Measurements from ENCODE around the gene CDC34. TPM values are rescaled to one million over a fixed set of nuclear protein-coding genes. Genes with fewer than 3 reads are reported as not detected.

CDC34 gene
- total RNA-seq, 1 experiment from 2014 or later = 113 TPM

GRCh38 chr19:519449-519865, 12.1 kb upstream of the CDC34 start:
- Histone ChIP-seq H3K36me3 (ENCODE audit: insufficient read depth, low read length, poor library complexity, severe bottlenecking) (no peaks in the 10 kb centered on the region), H3K27ac (ENCODE audit: low read depth, low read length, poor library complexity, severe bottlenecking) (no peak overlapping the region), H3K4me3 (ENCODE audit: low read depth, low read length, poor library complexity, severe bottlenecking) (no peak overlapping the region), H3K27me3 (replicated peaks; ENCODE audit: insufficient read depth, low read depth, low read length, poor library complexity) (no peaks in the 10 kb centered on the region), H3K4me1 (ENCODE audit: insufficient read depth, low read length, poor library complexity, severe bottlenecking) (peaks cover 10% of the 10 kb centered on the region), H3K9me3 (ENCODE audit: low read depth, low read length, poor library complexity, severe bottlenecking) (no peaks in the 10 kb centered on the region)
- no peak for DNase-seq (ENCODE audit: low spot score)
- intact Hi-C loops (cut with micrococcal nuclease; ENCODE audit: unreplicated experiment) = no loop called here
- POLR2A ChIA-PET (ENCODE audit: low non-redundant PET) = no interaction called here
- CTCF ChIA-PET = no interaction called here
- TF ChIP-seq CTCF (conservative IDR thresholded peaks at IDR 0.05; ENCODE audit: low read depth, low read length) (no peak), EZH2 (IDR thresholded peaks at IDR 0.05; ENCODE audit: borderline replicate concordance, low read depth, low read length, poor library complexity, severe bottlenecking) (no peak)
- no TSS peak for BruUV-seq (replicated peaks)

GRCh38 chr19:522726-523125, 8.8 kb upstream of the CDC34 start:
- ChIA-PET POLR2A (ENCODE audit: low non-redundant PET) (no interaction called here), CTCF (interaction anchor here (1.6 kb wide), 1 partner anchor 12 kb away, joined by 7 read pairs; no protein-coding TSS in a partner anchor)
- intact Hi-C loops (cut with micrococcal nuclease; ENCODE audit: unreplicated experiment) = no loop called here
- H3K9me3 ChIP-seq (ENCODE audit: low read depth, low read length, poor library complexity, severe bottlenecking) = no peaks in the 10 kb centered on the region
- no peaks in the 10 kb centered on the region for H3K36me3 ChIP-seq (ENCODE audit: insufficient read depth, low read length, poor library complexity, severe bottlenecking)
- H3K4me1 ChIP-seq (ENCODE audit: insufficient read depth, low read length, poor library complexity, severe bottlenecking) = peaks cover 7% of the 10 kb centered on the region
- no peak overlapping the region for H3K27ac ChIP-seq (ENCODE audit: low read depth, low read length, poor library complexity, severe bottlenecking)
- TF ChIP-seq CTCF (conservative IDR thresholded peaks at IDR 0.05; ENCODE audit: low read depth, low read length) (no peak), EZH2 (IDR thresholded peaks at IDR 0.05; ENCODE audit: borderline replicate concordance, low read depth, low read length, poor library complexity, severe bottlenecking) (no peak)
- DNase-seq (ENCODE audit: low spot score) = no peak
- no peak overlapping the region for H3K4me3 ChIP-seq (ENCODE audit: low read depth, low read length, poor library complexity, severe bottlenecking)
- BruUV-seq (replicated peaks) = no TSS peak
- no peaks in the 10 kb centered on the region for H3K27me3 ChIP-seq (replicated peaks; ENCODE audit: insufficient read depth, low read depth, low read length, poor library complexity)

GRCh38 chr19:524062-524674, 7.4 kb upstream of the CDC34 start:
- Histone ChIP-seq H3K4me3 (ENCODE audit: low read depth, low read length, poor library complexity, severe bottlenecking) (no peak overlapping the region), H3K9me3 (ENCODE audit: low read depth, low read length, poor library complexity, severe bottlenecking) (no peaks in the 10 kb centered on the region), H3K27me3 (replicated peaks; ENCODE audit: insufficient read depth, low read depth, low read length, poor library complexity) (no peaks in the 10 kb centered on the region), H3K27ac (ENCODE audit: low read depth, low read length, poor library complexity, severe bottlenecking) (no peak overlapping the region), H3K36me3 (ENCODE audit: insufficient read depth, low read length, poor library complexity, severe bottlenecking) (no peaks in the 10 kb centered on the region), H3K4me1 (ENCODE audit: insufficient read depth, low read length, poor library complexity, severe bottlenecking) (peaks cover 7% of the 10 kb centered on the region)
- no TSS peak for BruUV-seq (replicated peaks)
- ChIA-PET POLR2A (ENCODE audit: low non-redundant PET) (no interaction called here), CTCF (interaction anchor here (1.7 kb wide), 1 partner anchor 14 kb away, joined by 5 read pairs; no protein-coding TSS in a partner anchor)
- peak; percentile 80 for DNase-seq (ENCODE audit: low spot score)
- intact Hi-C loops (cut with micrococcal nuclease; ENCODE audit: unreplicated experiment) = no loop called here
- no peak for TF ChIP-seq EZH2 (IDR thresholded peaks at IDR 0.05; ENCODE audit: borderline replicate concordance, low read depth, low read length, poor library complexity, severe bottlenecking)

GRCh38 chr19:525029-525428, 6.5 kb upstream of the CDC34 start:
- ChIA-PET POLR2A (ENCODE audit: low non-redundant PET) (no interaction called here), CTCF (interaction anchor here (1.7 kb wide), 1 partner anchor 14 kb away, joined by 5 read pairs; no protein-coding TSS in a partner anchor)
- Histone ChIP-seq H3K9me3 (ENCODE audit: low read depth, low read length, poor library complexity, severe bottlenecking) (no peaks in the 10 kb centered on the region), H3K27me3 (replicated peaks; ENCODE audit: insufficient read depth, low read depth, low read length, poor library complexity) (no peaks in the 10 kb centered on the region), H3K4me3 (ENCODE audit: low read depth, low read length, poor library complexity, severe bottlenecking) (no peak overlapping the region), H3K4me1 (ENCODE audit: insufficient read depth, low read length, poor library complexity, severe bottlenecking) (peaks cover 7% of the 10 kb centered on the region), H3K36me3 (ENCODE audit: insufficient read depth, low read length, poor library complexity, severe bottlenecking) (no peaks in the 10 kb centered on the region), H3K27ac (ENCODE audit: low read depth, low read length, poor library complexity, severe bottlenecking) (no peak overlapping the region)
- intact Hi-C loops (cut with micrococcal nuclease; ENCODE audit: unreplicated experiment) = no loop called here
- BruUV-seq (replicated peaks) = no TSS peak
- no peak for DNase-seq (ENCODE audit: low spot score)
- TF ChIP-seq CTCF (conservative IDR thresholded peaks at IDR 0.05; ENCODE audit: low read depth, low read length) = no peak
- no peak for TF ChIP-seq EZH2 (IDR thresholded peaks at IDR 0.05; ENCODE audit: borderline replicate concordance, low read depth, low read length, poor library complexity, severe bottlenecking)

Measured in A673 (cell line).